MCF 10A (cell line): ENCODE data around the gene PID1. TPM values are rescaled to one million over a fixed set of nuclear protein-coding genes. Genes with fewer than 3 reads are reported as not detected.

Experiments used
- BruUV-seq: library from RNA; stranded (reverse); fragments of 400-500 nt; replicated peaks from 2 replicates; lab custom pipeline; 2021; lab: Mats Ljungman, UMichigan
- CTCF ChIA-PET: fragments of 300-600 bp; sonication (Branson Sonifier 250); formaldehyde crosslinking; extraction: SDS; loops from one replicate; lab custom pipeline; 2021; ENCODE audit warnings: antibody characterized with exemption, inconsistent platforms; lab: Yijun Ruan, JAX
- POLR2A ChIA-PET: fragments of 300-600, 350-650 bp; sonication (Branson Sonifier 250); formaldehyde crosslinking; extraction: SDS; loops from one replicate; lab custom pipeline; 2020; ENCODE audit warnings: antibody characterized with exemption, inconsistent platforms; lab: Yijun Ruan, JAX
- DNase-seq: peaks from one replicate; pipeline ENCODE4 v3.0.0-alpha.2; 2018; ENCODE audit not compliant: unreplicated experiment
- H3K27ac Mint-ChIP-seq: one replicate; pipeline ENCODE4 v1.8.0; 2022; ENCODE audit warnings: mild to moderate bottlenecking, low read depth, mixed read lengths; ENCODE audit not compliant: unreplicated experiment
- H3K27me3 Mint-ChIP-seq: one replicate; pipeline ENCODE4 v1.8.0; 2022; ENCODE audit warnings: mixed read lengths; ENCODE audit not compliant: insufficient read depth, unreplicated experiment
- H3K36me3 Mint-ChIP-seq: one replicate; pipeline ENCODE4 v1.8.0; 2022; ENCODE audit warnings: mild to moderate bottlenecking, moderate library complexity, mixed read lengths; ENCODE audit not compliant: insufficient read depth, unreplicated experiment
- H3K4me1 Mint-ChIP-seq: one replicate; pipeline ENCODE4 v1.8.0; 2022; ENCODE audit warnings: mixed read lengths; ENCODE audit not compliant: insufficient read depth, unreplicated experiment
- H3K4me3 Mint-ChIP-seq: one replicate; pipeline ENCODE4 v1.8.0; 2022; ENCODE audit warnings: mild to moderate bottlenecking, moderate library complexity, mixed read lengths; ENCODE audit not compliant: unreplicated experiment
- H3K9me3 Mint-ChIP-seq: one replicate; pipeline ENCODE4 v1.8.0; 2022; ENCODE audit warnings: mixed read lengths; ENCODE audit not compliant: unreplicated experiment
- CTCF ChIP-seq: fragments of 200-600 bp; IDR thresholded peaks from one replicate; pipeline ENCODE4 v1.8.0; 2022; ENCODE audit warnings: antibody characterized with exemption, mild to moderate bottlenecking; ENCODE audit not compliant: unreplicated experiment
- intact Hi-C: fragments of 100-400 bp; cut with micrococcal nuclease; formaldehyde crosslinking; loops from 2 replicates; pipeline ENCODE4 v1.14.1; 2022
- total RNA-seq: library from RNA; stranded (reverse); gene quantifications from 2 replicates; pipeline ENCODE4 v1.2.3, GENCODE V29; 2022

PID1 gene
- total RNA-seq, 1 experiment from 2014 or later = 211 TPM

- no peaks in the 10 kb centered on the region for H3K27me3 Mint-ChIP-seq
- no peak overlapping the region for H3K4me3 Mint-ChIP-seq
- ChIA-PET POLR2A (no interaction called here), CTCF (interaction anchor here (1.0 kb wide), 1 partner anchor 16 kb away, joined by 4 read pairs; no protein-coding TSS in a partner anchor)
- peaks cover 5% of the 10 kb centered on the region for H3K36me3 Mint-ChIP-seq
- peaks cover 30% of the 10 kb centered on the region for H3K9me3 Mint-ChIP-seq
- intact Hi-C loops = no loop called here
- TF ChIP-seq CTCF = no peak
- H3K4me1 Mint-ChIP-seq = no peaks in the 10 kb centered on the region
- DNase-seq = no peak
- no peak overlapping the region for H3K27ac Mint-ChIP-seq
- BruUV-seq = no TSS peak
Measured at GRCh38 chr2:229001196-229001595, 269.9 kb downstream of the PID1 start.

- TF ChIP-seq CTCF = no peak
- H3K4me1 Mint-ChIP-seq = no peaks in the 10 kb centered on the region
- BruUV-seq = no TSS peak
- CTCF ChIA-PET = no interaction called here
- no peak overlapping the region for H3K27ac Mint-ChIP-seq
- peaks cover 5% of the 10 kb centered on the region for H3K36me3 Mint-ChIP-seq
- intact Hi-C loops = no loop called here
- POLR2A ChIA-PET = no interaction called here
- no peak for DNase-seq
- H3K4me3 Mint-ChIP-seq = no peak overlapping the region
- no peaks in the 10 kb centered on the region for H3K27me3 Mint-ChIP-seq
- peaks cover 30% of the 10 kb centered on the region for H3K9me3 Mint-ChIP-seq
Measured at GRCh38 chr2:228999326-228999725, 271.8 kb downstream of the PID1 start.

DNA sequence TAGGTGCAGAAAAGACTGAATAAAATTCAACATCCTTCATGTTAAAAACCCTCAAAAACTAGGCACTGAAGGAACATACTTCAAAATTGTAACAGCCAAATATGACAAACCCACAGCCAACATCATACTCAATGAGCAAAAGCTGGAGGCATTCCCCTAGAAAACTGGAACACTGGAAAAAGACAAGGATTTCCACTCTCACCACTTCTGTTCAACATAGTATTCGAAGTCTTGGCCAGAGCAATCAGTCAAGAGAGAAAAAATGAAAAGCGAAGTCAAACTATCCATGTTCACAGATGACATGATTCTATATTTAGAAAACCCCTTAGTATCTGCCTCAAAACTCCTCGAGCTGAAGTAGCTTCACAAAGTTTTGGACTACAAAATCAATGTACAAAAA lies 282.3 kb downstream of the PID1 start:
- TF ChIP-seq CTCF = no peak
- no TSS peak for BruUV-seq
- intact Hi-C loops = no loop called here
- no peaks in the 10 kb centered on the region for H3K27me3 Mint-ChIP-seq
- no peak overlapping the region for H3K4me3 Mint-ChIP-seq
- H3K36me3 Mint-ChIP-seq = no peaks in the 10 kb centered on the region
- no peaks in the 10 kb centered on the region for H3K9me3 Mint-ChIP-seq
- no peaks in the 10 kb centered on the region for H3K4me1 Mint-ChIP-seq
- no peak for DNase-seq
- CTCF ChIA-PET = no interaction called here
- POLR2A ChIA-PET = no interaction called here
- H3K27ac Mint-ChIP-seq = no peak overlapping the region

GRCh38 chr2:228987441-228988155 lies 283.5 kb downstream of the PID1 start:
- no peak for DNase-seq
- no peak overlapping the region for H3K27ac Mint-ChIP-seq
- no peaks in the 10 kb centered on the region for H3K36me3 Mint-ChIP-seq
- no peaks in the 10 kb centered on the region for H3K27me3 Mint-ChIP-seq
- intact Hi-C loops = no loop called here
- no peaks in the 10 kb centered on the region for H3K4me1 Mint-ChIP-seq
- no peaks in the 10 kb centered on the region for H3K9me3 Mint-ChIP-seq
- POLR2A ChIA-PET = no interaction called here
- H3K4me3 Mint-ChIP-seq = no peak overlapping the region
- CTCF ChIA-PET = interaction anchor here (1.1 kb wide), 1 partner anchor 49 kb away, joined by 3 read pairs; no protein-coding TSS in a partner anchor
- no TSS peak for BruUV-seq
- TF ChIP-seq CTCF = no peak
